CD8-positive, alpha-beta memory T cell (primary cell): ENCODE measurements around the gene CCDC195. TPM values are rescaled to one million over a fixed set of nuclear protein-coding genes. Genes with fewer than 3 reads are reported as not detected.

Source experiments
- CTCF ChIA-PET: fragments of 350-600 bp; sonication (Branson Sonifier 250); formaldehyde crosslinking; loops from one replicate; lab custom pipeline; 2021; ENCODE audit warnings: antibody characterized with exemption; lab: Charles Lee
- POLR2A ChIA-PET: fragments of 350-600 bp; sonication (Branson Sonifier 250); formaldehyde crosslinking; loops from one replicate; lab custom pipeline; 2021; ENCODE audit warnings: antibody characterized with exemption; lab: Charles Lee
- DNase-seq, 5 donors: peaks; one replicate each; pipeline versions ENCODE4 v3.0.0 to v3.0.0-alpha.2; 2020 to 2022; ENCODE audit warnings: mixed read lengths in 1 of 5
- H3K27ac ChIP-seq: one replicate; pipeline ENCODE4 v1.7.0; 2013; ENCODE audit warnings: low read depth, mild to moderate bottlenecking, low read length, moderate library complexity
- H3K27me3 ChIP-seq: 2 replicates; pipeline ENCODE4 v1.7.0; 2013; ENCODE audit warnings: low read length, mild to moderate bottlenecking; ENCODE audit not compliant: insufficient read depth, poor library complexity, severe bottlenecking
- H3K36me3 ChIP-seq: 2 replicates; pipeline ENCODE4 v1.7.0; 2013; ENCODE audit warnings: mild to moderate bottlenecking, low read length, moderate library complexity; ENCODE audit not compliant: insufficient read depth
- H3K4me1 ChIP-seq: 2 replicates; pipeline ENCODE4 v1.7.0; 2013; ENCODE audit warnings: mild to moderate bottlenecking, low read length, moderate library complexity; ENCODE audit not compliant: insufficient read depth
- H3K4me3 ChIP-seq: 2 replicates; pipeline ENCODE4 v1.7.0; 2013; ENCODE audit warnings: mild to moderate bottlenecking, low read length
- H3K9me3 ChIP-seq: 2 replicates; pipeline ENCODE4 v1.7.0; 2013; ENCODE audit warnings: mild to moderate bottlenecking, low read length
- H3K27ac Mint-ChIP-seq, 8 donors: one replicate each; pipeline ENCODE4 v1.8.0; 2020 to 2021; ENCODE audit warnings: mixed read lengths in 8 of 8, mild to moderate bottlenecking in 6 of 8, inconsistent platforms in 3 of 8, moderate library complexity in 3 of 8
- H3K27me3 Mint-ChIP-seq, 2 donors: one replicate each; pipeline ENCODE4 v1.8.0; 2020 to 2021; ENCODE audit warnings: mixed read lengths in 2 of 2, mild to moderate bottlenecking in 1 of 2, moderate library complexity in 1 of 2
- H3K36me3 Mint-ChIP-seq, 3 donors: one replicate each; pipeline ENCODE4 v1.8.0; 2020 to 2021; ENCODE audit warnings: mixed read lengths in 3 of 3, inconsistent platforms in 1 of 3, mild to moderate bottlenecking in 1 of 3
- H3K4me1 Mint-ChIP-seq, 3 donors: one replicate each; pipeline ENCODE4 v1.8.0; 2020 to 2021; ENCODE audit warnings: mixed read lengths in 3 of 3, inconsistent platforms in 1 of 3, mild to moderate bottlenecking in 1 of 3
- H3K4me3 Mint-ChIP-seq, 7 donors: one replicate each; pipeline ENCODE4 v1.8.0; 2020 to 2021; ENCODE audit warnings: mixed read lengths in 7 of 7, mild to moderate bottlenecking in 6 of 7, moderate library complexity in 4 of 7, inconsistent platforms in 2 of 7
- H3K9me3 Mint-ChIP-seq, 5 donors: one replicate each; pipeline ENCODE4 v1.8.0; 2020 to 2022; ENCODE audit warnings: mixed read lengths in 5 of 5, mild to moderate bottlenecking in 3 of 5, moderate library complexity in 2 of 5, inconsistent platforms in 1 of 5
- polyA plus RNA-seq: library from polyadenylated mRNA; unstranded; fragments of 300-500 nt; fragmentation: Illumina TruSeq; gene quantifications from one replicate; pipeline ENCODE4 v1.2.3, GENCODE V29; 2021
- total RNA-seq, 2 experiments: library from RNA; stranded (reverse); gene quantifications; one replicate each; pipeline ENCODE4 v1.2.3, GENCODE V29; 2021

CCDC195 gene, protein sequence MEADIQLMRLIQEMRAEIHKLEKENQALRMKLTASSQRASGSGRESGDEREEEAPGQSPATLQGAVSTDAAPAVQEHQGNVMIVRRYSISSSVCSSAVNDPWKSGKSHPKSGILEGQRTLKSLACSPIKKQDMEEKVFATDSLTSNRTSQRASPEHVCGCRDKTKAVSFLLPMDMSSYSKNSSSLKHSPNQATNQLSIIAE
- total RNA-seq, result not detected
- not detected for polyA plus RNA-seq

DNA sequence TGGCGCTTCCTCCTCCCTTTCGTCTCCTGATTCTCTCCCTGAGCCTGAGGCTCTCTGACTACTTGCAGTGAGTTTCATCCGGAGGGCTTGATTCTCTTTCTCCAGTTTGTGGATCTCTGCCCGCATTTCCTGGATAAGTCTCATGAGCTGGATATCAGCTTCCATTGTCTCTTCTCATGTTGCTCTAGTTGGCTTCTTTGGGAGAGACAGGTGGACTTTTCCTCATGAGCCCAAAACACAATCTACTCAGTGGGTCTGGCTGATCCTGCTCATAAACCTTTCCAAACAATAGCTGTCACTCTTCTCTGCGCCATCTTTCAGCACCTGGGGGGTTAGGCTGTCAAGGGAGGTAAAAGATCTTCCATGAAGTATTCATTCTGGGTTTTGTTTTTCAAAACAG, at the start of gene CCDC195:
TSS of gene CCDC195 (minus strand) at position 165 of the 400 bp plus-strand sequence. CDS start at position 165, 0 bp downstream.
- Histone ChIP-seq H3K36me3 (no peaks in the 10 kb centered on the region), H3K9me3 (no peaks in the 10 kb centered on the region), H3K27ac (no peak within 1 kb of the TSS), H3K4me3 (no peak within 1 kb of the TSS), H3K4me1 (no peaks in the 10 kb centered on the region), H3K27me3 (no peaks in the 10 kb centered on the region)
- Mint-ChIP-seq H3K36me3 (no peaks in the 10 kb centered on the region), H3K4me3 (no peak within 1 kb of the TSS), H3K9me3 (peaks cover 3 to 8% (median 5%) of the 10 kb centered on the region in 5 donors), H3K4me1 (no peaks in the 10 kb centered on the region), H3K27me3 (peaks cover 13 to 42% of the 10 kb centered on the region in 2 donors), H3K27ac (no peak within 1 kb of the TSS)
- no peak for DNase-seq
- ChIA-PET POLR2A (no interaction called here), CTCF (no interaction called here)

DNA sequence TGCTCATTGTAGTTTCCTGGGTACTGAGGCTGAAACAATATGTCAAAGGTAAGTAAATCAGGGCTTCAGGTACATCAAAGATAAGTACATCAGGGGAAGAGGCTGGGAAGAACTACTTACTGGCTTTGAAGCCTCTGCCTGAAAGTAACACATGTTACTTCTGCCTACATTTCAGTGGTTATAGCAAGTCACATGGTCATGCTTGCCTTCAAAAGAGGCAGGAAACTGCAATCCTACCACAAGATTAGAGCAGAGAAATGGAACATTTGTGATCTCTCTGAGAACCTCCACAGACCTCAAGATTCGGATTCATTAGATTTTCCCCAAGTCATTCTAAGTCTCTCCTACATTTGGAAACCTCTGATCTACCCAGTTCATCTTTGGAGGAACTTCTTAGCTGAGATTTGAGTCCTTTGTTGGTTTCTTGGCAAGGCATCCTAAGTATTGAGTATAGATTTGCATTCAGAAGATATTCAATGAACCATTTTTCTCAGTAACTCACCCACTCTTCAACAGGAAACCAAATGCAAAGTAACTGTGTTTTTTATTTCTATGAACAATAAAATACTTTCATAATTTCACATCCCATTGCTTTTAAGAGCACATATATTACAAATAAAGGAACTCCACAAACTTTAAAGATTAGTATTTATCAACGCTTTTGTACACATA, 48.5 kb upstream of the CCDC195 start:
- Mint-ChIP-seq H3K27me3 (no peaks in the 10 kb centered on the region), H3K4me3 (no peak overlapping the region), H3K4me1 (peaks cover 15 to 23% (median 15%) of the 10 kb centered on the region in 3 donors), H3K9me3 (peaks cover 0 to 9% (median 2%) of the 10 kb centered on the region in 5 donors), H3K36me3 (peaks cover 63 to 90% (median 66%) of the 10 kb centered on the region in 3 donors), H3K27ac (peak overlapping the region in 4 of 8 donors; percentile 5 to 70 (median 24))
- peak in 1 of 5 donors; percentile 55 for DNase-seq
- peaks cover 42% of the 10 kb centered on the region for H3K36me3 ChIP-seq
- peaks cover 19% of the 10 kb centered on the region for H3K4me1 ChIP-seq
- POLR2A ChIA-PET, result no interaction called here
- H3K27ac ChIP-seq, result no peak overlapping the region
- CTCF ChIA-PET, result interaction anchor here (1.1 kb wide), 1 partner anchor 26 kb away, joined by 3 read pairs; no protein-coding TSS in a partner anchor
- no peaks in the 10 kb centered on the region for H3K9me3 ChIP-seq
- H3K4me3 ChIP-seq, result no peak overlapping the region
- H3K27me3 ChIP-seq, result no peaks in the 10 kb centered on the region

DNA sequence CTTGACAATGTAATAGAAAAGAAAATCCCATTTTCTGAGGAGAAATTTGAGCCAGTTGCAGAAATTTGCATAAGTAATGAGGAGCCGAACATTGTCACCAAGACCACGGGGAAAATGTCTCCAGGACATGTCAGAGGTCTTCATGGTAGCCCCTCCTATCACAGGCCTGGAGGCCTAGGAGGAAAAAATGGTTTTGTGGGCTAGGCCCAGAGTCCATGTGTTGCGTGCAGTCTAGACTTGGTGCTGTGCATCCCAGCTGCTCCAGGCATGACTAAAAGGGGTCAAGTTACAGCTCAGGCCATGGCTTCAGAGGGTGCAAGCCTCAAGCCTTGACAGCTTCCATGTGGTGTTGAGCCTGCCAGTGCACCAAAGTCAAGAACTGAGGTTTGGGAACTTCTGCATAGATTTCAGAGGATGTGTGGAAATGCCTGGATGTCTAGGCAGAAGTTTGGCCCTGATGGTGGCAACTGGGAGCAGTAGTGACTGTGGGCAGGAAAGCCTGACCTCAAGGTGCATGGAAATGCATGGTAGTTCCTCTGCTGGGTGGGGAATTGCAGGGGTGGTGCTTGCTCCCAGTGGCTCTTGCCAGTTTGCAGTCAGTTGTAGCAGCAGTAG, 41.9 kb upstream of the CCDC195 start:
- no peaks in the 10 kb centered on the region for H3K27me3 ChIP-seq
- no peaks in the 10 kb centered on the region for H3K4me1 ChIP-seq
- peaks cover 25 to 32% (median 28%) of the 10 kb centered on the region in 5 donors for H3K9me3 Mint-ChIP-seq
- no peak overlapping the region for H3K27ac ChIP-seq
- peaks cover 43 to 56% (median 49%) of the 10 kb centered on the region in 3 donors for H3K36me3 Mint-ChIP-seq
- ChIA-PET CTCF (no interaction called here), POLR2A (no interaction called here)
- no peak for DNase-seq
- H3K27ac Mint-ChIP-seq, result peak overlapping the region in 1 of 8 donors; percentile 44
- H3K9me3 ChIP-seq, result peaks cover 19% of the 10 kb centered on the region
- no peak overlapping the region for H3K4me3 ChIP-seq
- H3K4me1 Mint-ChIP-seq, result no peaks in the 10 kb centered on the region
- H3K36me3 ChIP-seq, result peaks cover 10% of the 10 kb centered on the region
- H3K4me3 Mint-ChIP-seq, result no peak overlapping the region
- no peaks in the 10 kb centered on the region for H3K27me3 Mint-ChIP-seq

DNA sequence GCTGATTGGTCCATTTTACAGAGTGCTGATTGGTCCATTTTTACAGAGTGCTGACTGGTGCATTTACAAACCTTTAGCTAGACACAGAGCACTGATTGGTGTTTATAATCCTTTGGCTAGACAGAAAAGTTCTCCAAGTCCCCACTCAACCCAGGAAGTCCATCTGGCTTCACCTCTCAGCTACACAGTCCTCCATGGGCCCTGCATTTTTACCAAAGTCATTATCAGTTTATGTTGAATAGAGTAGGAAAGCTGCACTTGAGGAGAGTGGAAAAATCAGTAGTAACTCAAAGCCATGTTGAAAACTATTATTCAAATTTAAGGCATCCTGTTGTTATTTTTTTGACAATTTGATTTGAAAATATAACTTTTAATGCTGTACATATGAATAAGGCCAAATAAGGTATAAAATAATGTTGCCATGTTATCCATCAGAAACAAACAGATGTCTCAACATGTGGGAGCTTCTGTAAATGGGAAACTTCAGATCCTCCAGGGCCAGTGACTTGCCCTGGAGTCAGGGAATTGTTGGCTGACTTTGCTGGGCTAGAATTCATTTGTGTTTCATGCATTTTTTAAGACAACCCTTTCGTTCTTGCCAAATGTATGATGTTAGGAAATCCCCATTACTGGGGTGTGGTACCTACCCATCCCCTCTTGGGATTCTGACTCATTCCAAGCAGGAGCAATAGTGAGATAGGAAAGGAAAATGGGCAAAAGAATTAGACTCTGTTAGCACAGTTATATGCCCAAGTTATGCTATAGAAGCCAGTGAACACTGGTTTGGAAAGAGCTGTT, 37.8 kb upstream of the CCDC195 start:
- peaks cover 9% of the 10 kb centered on the region for H3K36me3 ChIP-seq
- no peaks in the 10 kb centered on the region for H3K27me3 ChIP-seq
- peaks cover 15% of the 10 kb centered on the region for H3K9me3 ChIP-seq
- H3K4me3 Mint-ChIP-seq, result no peak overlapping the region
- peaks cover 0 to 4% of the 10 kb centered on the region in 2 donors for H3K27me3 Mint-ChIP-seq
- H3K4me1 ChIP-seq, result no peaks in the 10 kb centered on the region
- H3K27ac Mint-ChIP-seq, result no peak overlapping the region
- H3K27ac ChIP-seq, result no peak overlapping the region
- H3K36me3 Mint-ChIP-seq, result peaks cover 13 to 21% (median 14%) of the 10 kb centered on the region in 3 donors
- H3K4me1 Mint-ChIP-seq, result no peaks in the 10 kb centered on the region
- CTCF ChIA-PET, result no interaction called here
- POLR2A ChIA-PET, result interaction anchor here (0.6 kb wide), 1 partner anchor 64 kb away, joined by 8 read pairs; no protein-coding TSS in a partner anchor
- no peak for DNase-seq
- peaks cover 14 to 23% (median 20%) of the 10 kb centered on the region in 5 donors for H3K9me3 Mint-ChIP-seq
- no peak overlapping the region for H3K4me3 ChIP-seq

DNA sequence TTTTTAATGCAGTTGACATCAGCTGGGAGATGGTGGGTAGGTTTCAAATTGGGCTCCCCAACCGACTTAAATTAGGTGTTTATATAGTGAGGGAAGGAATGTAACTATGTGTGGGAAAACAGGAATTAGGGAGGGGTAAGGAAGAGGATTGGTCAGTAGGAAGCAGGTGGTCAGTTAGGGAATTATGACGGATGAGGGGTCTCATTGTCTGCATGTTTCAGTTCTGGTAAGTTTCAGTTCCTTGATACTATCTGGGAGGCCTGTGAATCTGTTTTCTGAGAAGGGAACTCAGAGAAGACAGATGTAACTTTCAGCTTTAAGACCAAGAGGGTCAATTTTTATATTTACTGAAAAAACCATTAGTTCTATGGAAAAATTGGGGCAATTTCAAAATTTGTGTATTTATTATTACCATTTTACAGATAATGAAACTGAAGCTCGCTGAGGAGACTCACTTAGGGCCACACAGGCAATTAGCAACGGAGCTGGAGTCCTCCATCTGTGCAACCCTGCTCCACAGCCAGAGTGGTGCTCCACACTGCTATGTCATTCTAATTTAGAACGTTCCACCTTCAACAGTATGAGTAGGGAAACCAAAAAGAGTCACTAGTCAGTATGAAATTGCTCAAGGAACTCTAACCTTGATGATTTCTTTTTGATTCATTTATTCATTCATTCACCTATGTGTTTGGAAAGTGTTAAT, 36.0 kb upstream of the CCDC195 start:
- Histone ChIP-seq H3K27me3 (no peaks in the 10 kb centered on the region), H3K4me1 (no peaks in the 10 kb centered on the region), H3K27ac (no peak overlapping the region), H3K9me3 (no peaks in the 10 kb centered on the region), H3K4me3 (no peak overlapping the region), H3K36me3 (no peaks in the 10 kb centered on the region)
- CTCF ChIA-PET, result interaction anchor here (1.1 kb wide), 1 partner anchor 8 kb away, joined by 3 read pairs; no protein-coding TSS in a partner anchor
- peaks cover 2 to 17% of the 10 kb centered on the region in 2 donors for H3K27me3 Mint-ChIP-seq
- H3K36me3 Mint-ChIP-seq, result peaks cover 0 to 4% (median under 1%) of the 10 kb centered on the region in 3 donors
- POLR2A ChIA-PET, result no interaction called here
- DNase-seq, result no peak
- H3K4me1 Mint-ChIP-seq, result no peaks in the 10 kb centered on the region
- no peak overlapping the region for H3K4me3 Mint-ChIP-seq
- peak overlapping the region in 1 of 8 donors; percentile 9 for H3K27ac Mint-ChIP-seq
- peaks cover 4 to 6% (median 5%) of the 10 kb centered on the region in 5 donors for H3K9me3 Mint-ChIP-seq

DNA sequence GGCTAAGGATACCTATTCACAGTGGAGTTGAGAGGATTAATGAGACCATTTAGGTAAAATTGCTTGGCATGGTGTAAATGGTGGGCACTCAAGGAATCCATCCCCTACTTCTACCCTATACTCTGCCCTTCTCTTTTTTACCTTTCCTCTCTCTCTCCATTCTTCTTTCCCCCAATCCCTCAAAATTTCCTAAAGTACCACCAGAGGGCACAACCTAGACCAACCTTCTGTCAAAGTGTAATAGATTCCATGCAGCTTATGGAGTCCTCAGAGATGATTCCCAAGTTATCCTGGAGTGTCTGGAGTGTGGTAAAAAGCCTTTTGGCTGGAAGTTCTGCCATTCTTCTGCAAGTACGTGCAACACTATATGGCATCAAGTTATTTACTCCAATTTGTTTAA, 33.0 kb upstream of the CCDC195 start:
- H3K4me3 Mint-ChIP-seq, result no peak overlapping the region
- H3K36me3 Mint-ChIP-seq, result no peaks in the 10 kb centered on the region
- H3K9me3 Mint-ChIP-seq, result peaks cover 0 to 4% (median 0%) of the 10 kb centered on the region in 5 donors
- Histone ChIP-seq H3K36me3 (no peaks in the 10 kb centered on the region), H3K27ac (no peak overlapping the region), H3K9me3 (no peaks in the 10 kb centered on the region), H3K4me3 (no peak overlapping the region), H3K4me1 (no peaks in the 10 kb centered on the region), H3K27me3 (no peaks in the 10 kb centered on the region)
- H3K27me3 Mint-ChIP-seq, result peaks cover 2 to 26% of the 10 kb centered on the region in 2 donors
- no peak overlapping the region for H3K27ac Mint-ChIP-seq
- ChIA-PET POLR2A (no interaction called here), CTCF (no interaction called here)
- H3K4me1 Mint-ChIP-seq, result no peaks in the 10 kb centered on the region
- DNase-seq, result no peak

DNA sequence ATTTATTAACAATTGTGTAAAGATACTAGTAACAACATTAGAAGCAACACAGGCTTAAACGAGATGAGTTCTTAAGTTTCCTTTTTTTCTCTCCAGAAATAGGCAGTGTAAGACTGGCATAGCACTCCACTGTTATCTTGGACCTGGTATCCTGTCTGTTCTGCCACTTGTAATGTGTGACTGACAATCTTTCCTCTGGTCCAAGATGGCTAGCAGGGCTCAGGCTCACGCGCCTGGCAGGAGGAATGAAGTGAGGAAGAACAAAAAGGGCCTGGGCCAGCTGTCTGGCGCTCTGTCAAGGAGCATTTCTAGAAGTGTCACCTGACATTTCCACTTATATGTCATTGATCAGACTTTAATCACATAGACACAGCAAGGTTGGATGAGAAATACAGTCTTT, 31.6 kb upstream of the CCDC195 start:
- Mint-ChIP-seq H3K27ac (peak overlapping the region in 1 of 8 donors; percentile 66), H3K36me3 (no peaks in the 10 kb centered on the region), H3K9me3 (peaks cover 0 to 4% (median 0%) of the 10 kb centered on the region in 5 donors), H3K27me3 (peaks cover 4 to 31% of the 10 kb centered on the region in 2 donors), H3K4me3 (no peak overlapping the region), H3K4me1 (no peaks in the 10 kb centered on the region)
- ChIA-PET CTCF (no interaction called here), POLR2A (no interaction called here)
- no peaks in the 10 kb centered on the region for H3K36me3 ChIP-seq
- DNase-seq, result no peak
- no peak overlapping the region for H3K4me3 ChIP-seq
- no peaks in the 10 kb centered on the region for H3K4me1 ChIP-seq
- H3K9me3 ChIP-seq, result no peaks in the 10 kb centered on the region
- no peaks in the 10 kb centered on the region for H3K27me3 ChIP-seq
- no peak overlapping the region for H3K27ac ChIP-seq
